Mesothelial cell of epicardium (in vitro differentiated cells): Measurements from ENCODE around the gene SLC22A8. TPM values are rescaled to one million over a fixed set of nuclear protein-coding genes. Genes with fewer than 3 reads are reported as not detected.

Source experiments
- DNase-seq, 2 experiments: peaks; one replicate each; pipeline ENCODE4 v3.0.0; 2021; ENCODE audit warnings: low spot score in 2 of 2; ENCODE audit not compliant: unreplicated experiment in 2 of 2
- H3K27ac Mint-ChIP-seq: 2 replicates; pipeline ENCODE4 v1.8.0; 2021; ENCODE audit warnings: mixed read lengths
- H3K27me3 Mint-ChIP-seq: 2 replicates; pipeline ENCODE4 v1.8.0; 2021; ENCODE audit warnings: low read depth, mixed read lengths
- H3K36me3 Mint-ChIP-seq: 2 replicates; pipeline ENCODE4 v1.8.0; 2021; ENCODE audit warnings: mixed read lengths
- H3K4me1 Mint-ChIP-seq: 2 replicates; pipeline ENCODE4 v1.8.0; 2021; ENCODE audit warnings: mixed read lengths
- H3K4me3 Mint-ChIP-seq: 2 replicates; pipeline ENCODE4 v1.8.0; 2021; ENCODE audit warnings: mild to moderate bottlenecking, moderate library complexity, mixed read lengths
- H3K9me3 Mint-ChIP-seq: 2 replicates; pipeline ENCODE4 v1.8.0; 2021; ENCODE audit warnings: mixed read lengths
- total RNA-seq: library from RNA; stranded (reverse); gene quantifications from 3 replicates; pipeline ENCODE4 v1.2.1, GENCODE V29; 2021
- TF ChIP-seq, protein P1 (sequence below): fragments of 200-600 bp; sonication (generic); IDR thresholded peaks from one replicate; pipeline ENCODE4 v1.5.0; 2021; ENCODE audit warnings: antibody characterized with exemption; ENCODE audit not compliant: unreplicated experiment

SLC22A8 gene
- total RNA-seq, 1 donor from 2014 or later: not detected

GRCh38 chr11:63001456-63001855 lies 14.2 kb downstream of the SLC22A8 start:
- Mint-ChIP-seq H3K36me3 (no peaks in the 10 kb centered on the region), H3K4me1 (no peaks in the 10 kb centered on the region), H3K4me3 (no peak overlapping the region)

GRCh38 chr11:62999649-63000048 lies 16.0 kb downstream of the SLC22A8 start:
- TF ChIP-seq, protein P1, sequence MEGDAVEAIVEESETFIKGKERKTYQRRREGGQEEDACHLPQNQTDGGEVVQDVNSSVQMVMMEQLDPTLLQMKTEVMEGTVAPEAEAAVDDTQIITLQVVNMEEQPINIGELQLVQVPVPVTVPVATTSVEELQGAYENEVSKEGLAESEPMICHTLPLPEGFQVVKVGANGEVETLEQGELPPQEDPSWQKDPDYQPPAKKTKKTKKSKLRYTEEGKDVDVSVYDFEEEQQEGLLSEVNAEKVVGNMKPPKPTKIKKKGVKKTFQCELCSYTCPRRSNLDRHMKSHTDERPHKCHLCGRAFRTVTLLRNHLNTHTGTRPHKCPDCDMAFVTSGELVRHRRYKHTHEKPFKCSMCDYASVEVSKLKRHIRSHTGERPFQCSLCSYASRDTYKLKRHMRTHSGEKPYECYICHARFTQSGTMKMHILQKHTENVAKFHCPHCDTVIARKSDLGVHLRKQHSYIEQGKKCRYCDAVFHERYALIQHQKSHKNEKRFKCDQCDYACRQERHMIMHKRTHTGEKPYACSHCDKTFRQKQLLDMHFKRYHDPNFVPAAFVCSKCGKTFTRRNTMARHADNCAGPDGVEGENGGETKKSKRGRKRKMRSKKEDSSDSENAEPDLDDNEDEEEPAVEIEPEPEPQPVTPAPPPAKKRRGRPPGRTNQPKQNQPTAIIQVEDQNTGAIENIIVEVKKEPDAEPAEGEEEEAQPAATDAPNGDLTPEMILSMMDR: no peak
- Mint-ChIP-seq H3K4me3 (no peak overlapping the region), H3K27ac (no peak overlapping the region), H3K27me3 (peaks cover 18% of the 10 kb centered on the region), H3K36me3 (no peaks in the 10 kb centered on the region), H3K9me3 (no peaks in the 10 kb centered on the region), H3K4me1 (no peaks in the 10 kb centered on the region)
- no peak for DNase-seq

More at GRCh38 chr11:63001456-63001855, 14.2 kb downstream of the SLC22A8 start:
- DNase-seq: no peak
- TF ChIP-seq, protein P1: no peak
- Mint-ChIP-seq H3K27me3 (peaks cover 9% of the 10 kb centered on the region), H3K9me3 (no peaks in the 10 kb centered on the region), H3K27ac (no peak overlapping the region)

DNA sequence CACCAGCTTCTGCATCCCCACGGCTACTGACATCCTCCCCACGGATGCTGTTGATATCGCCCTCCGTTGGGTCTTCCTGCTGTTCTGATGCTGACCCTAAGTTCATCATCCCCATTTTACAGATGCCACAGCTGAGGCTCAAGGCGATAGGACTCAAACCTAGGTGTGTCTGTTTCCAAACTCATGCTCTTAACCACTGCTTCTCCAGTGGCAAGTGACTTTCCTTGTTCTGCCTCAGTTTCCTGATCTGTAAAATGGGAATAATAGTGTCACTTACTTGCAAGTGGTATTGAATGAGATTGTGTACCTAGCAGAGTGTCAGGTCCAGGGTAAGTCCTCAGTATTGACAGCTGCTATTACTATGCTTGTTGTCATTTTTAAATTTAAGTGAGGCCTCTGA lies 16.5 kb downstream of the SLC22A8 start:
- peaks cover 17% of the 10 kb centered on the region for H3K27me3 Mint-ChIP-seq
- DNase-seq: no peak
- TF ChIP-seq, protein P1: no peak
- no peaks in the 10 kb centered on the region for H3K36me3 Mint-ChIP-seq
- H3K9me3 Mint-ChIP-seq: no peaks in the 10 kb centered on the region
- no peak overlapping the region for H3K4me3 Mint-ChIP-seq
- no peak overlapping the region for H3K27ac Mint-ChIP-seq
- H3K4me1 Mint-ChIP-seq: no peaks in the 10 kb centered on the region

GRCh38 chr11:62996271-62996670 lies 19.4 kb downstream of the SLC22A8 start:
- TF ChIP-seq, protein P1: no peak
- H3K9me3 Mint-ChIP-seq: no peaks in the 10 kb centered on the region

DNA sequence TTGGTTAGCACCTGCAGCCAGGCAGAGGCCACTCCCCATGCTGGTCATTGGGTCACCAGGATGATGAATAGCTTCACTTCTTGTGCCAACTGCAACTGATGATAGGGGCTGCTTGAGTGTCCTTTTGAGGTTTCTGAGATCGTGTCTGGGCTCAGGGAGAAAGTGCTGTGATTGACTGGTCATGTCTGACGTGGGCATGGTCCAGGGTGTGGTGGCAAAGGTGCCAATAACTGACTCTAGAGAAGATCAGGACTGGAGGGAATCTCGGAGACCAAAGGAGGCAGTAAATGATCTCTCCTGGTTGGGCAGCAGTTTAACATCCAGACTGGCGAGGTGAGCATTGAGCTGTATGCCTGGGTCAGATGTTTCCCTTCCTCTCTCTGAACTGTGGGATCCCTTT lies 20.9 kb downstream of the SLC22A8 start:
- peaks cover 36% of the 10 kb centered on the region for H3K27me3 Mint-ChIP-seq
- no peaks in the 10 kb centered on the region for H3K4me1 Mint-ChIP-seq
- no peaks in the 10 kb centered on the region for H3K9me3 Mint-ChIP-seq
- TF ChIP-seq, protein P1: no peak
- H3K27ac Mint-ChIP-seq: no peak overlapping the region
- no peaks in the 10 kb centered on the region for H3K36me3 Mint-ChIP-seq
- DNase-seq: no peak
- H3K4me3 Mint-ChIP-seq: no peak overlapping the region

More at GRCh38 chr11:62996271-62996670, 19.4 kb downstream of the SLC22A8 start:
- no peak for DNase-seq
- H3K4me1 Mint-ChIP-seq: no peaks in the 10 kb centered on the region
- no peak overlapping the region for H3K27ac Mint-ChIP-seq
- peaks cover 31% of the 10 kb centered on the region for H3K27me3 Mint-ChIP-seq
- H3K4me3 Mint-ChIP-seq: no peak overlapping the region
- no peaks in the 10 kb centered on the region for H3K36me3 Mint-ChIP-seq

DNA sequence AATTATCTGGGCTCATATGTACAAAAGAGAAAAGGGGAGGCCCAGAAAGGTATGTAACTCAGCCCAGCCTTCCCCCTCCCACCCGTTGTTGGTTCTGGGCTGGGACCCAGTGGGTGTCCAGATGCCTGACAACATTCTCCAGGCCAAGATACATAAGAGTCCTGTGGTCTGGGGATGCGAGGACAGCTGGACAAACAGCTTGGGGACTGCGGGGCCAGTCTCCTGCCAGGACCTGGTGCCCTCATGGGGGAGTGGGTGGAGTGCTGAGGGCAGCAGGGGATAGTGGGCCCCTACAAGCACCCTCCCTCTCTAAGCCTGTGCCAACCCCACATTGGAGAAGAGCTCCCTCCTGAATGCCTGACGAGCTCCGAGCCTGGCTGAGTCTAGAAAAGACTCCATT lies 27.4 kb downstream of the SLC22A8 start:
- Mint-ChIP-seq H3K4me1 (no peaks in the 10 kb centered on the region), H3K9me3 (no peaks in the 10 kb centered on the region), H3K27me3 (peaks cover 48% of the 10 kb centered on the region), H3K36me3 (no peaks in the 10 kb centered on the region), H3K27ac (no peak overlapping the region), H3K4me3 (no peak overlapping the region)
- no peak for DNase-seq
- TF ChIP-seq, protein P1: no peak
